Measurements from ENCODE around the gene DHRS13. TPM values are rescaled to one million over a fixed set of nuclear protein-coding genes. Genes with fewer than 3 reads are reported as not detected.
A peak's percentile ranks its signal among the peaks of the same experiment; 100 is the strongest.

DHRS13 gene
- total RNA-seq, 1 experiment from 2014 or later = 28.5 TPM

GRCh38 chr17:28867276-28867675, 35.6 kb downstream of the DHRS13 start (continued):
- TF ChIP-seq HMGXB4 (CRISPR knock-in tag; IDR thresholded peaks at IDR 0.05) (no peak), ZNF281 (CRISPR knock-in tag; IDR thresholded peaks at IDR 0.05) (no peak), ATF1 (CRISPR knock-in tag; IDR thresholded peaks at IDR 0.05) (no peak), NR1H2 (CRISPR knock-in tag; IDR thresholded peaks at IDR 0.05) (no peak), E2F4 (CRISPR knock-in tag; IDR thresholded peaks at IDR 0.05; ENCODE audit: borderline replicate concordance, low read depth) (no peak), ZNF263 (CRISPR knock-in tag; IDR thresholded peaks at IDR 0.05; ENCODE audit: low read depth) (no peak), ZMAT4 (CRISPR knock-in tag; IDR thresholded peaks at IDR 0.05) (no peak), JUN (CRISPR knock-in tag; IDR thresholded peaks at IDR 0.05) (no peak)

- Mint-ChIP-seq H3K9me3 (no peaks in the 10 kb centered on the region), H3K4me3 (no peak overlapping the region), H3K27ac (peak overlapping the region; percentile 13; the same call in 1 of the 2 replicates), H3K27me3 (ENCODE audit: low read depth) (peaks cover 5% of the 10 kb centered on the region; the same call in 1 of the 2 replicates), H3K4me1 (peaks cover 17% of the 10 kb centered on the region), H3K36me3 (no peaks in the 10 kb centered on the region)
- TF ChIP-seq FOXP1 (CRISPR knock-in tag; IDR thresholded peaks at IDR 0.05; ENCODE audit: borderline replicate concordance) (no peak), IRF1 (CRISPR knock-in tag; IDR thresholded peaks at IDR 0.05) (no peak), HMGA2 (CRISPR knock-in tag; IDR thresholded peaks at IDR 0.05) (no peak), AFF4 (CRISPR knock-in tag; IDR thresholded peaks at IDR 0.05; ENCODE audit: borderline replicate concordance) (no peak), ZNF281 (CRISPR knock-in tag; IDR thresholded peaks at IDR 0.05) (no peak), ZNF121 (CRISPR knock-in tag; IDR thresholded peaks at IDR 0.05) (no peak), NR1H2 (CRISPR knock-in tag; IDR thresholded peaks at IDR 0.05) (no peak), NFATC4 (CRISPR knock-in tag; IDR thresholded peaks at IDR 0.05) (no peak), MXD4 (CRISPR knock-in tag; IDR thresholded peaks at IDR 0.05; ENCODE audit: borderline replicate concordance) (no peak), GRHL2 (CRISPR knock-in tag; IDR thresholded peaks at IDR 0.05; ENCODE audit: insufficient replicate concordance, severe bottlenecking) (no peak), PRRX2 (CRISPR knock-in tag; IDR thresholded peaks at IDR 0.05) (no peak)
- ATAC-seq (no peak), DNase-seq (ENCODE audit: low spot score) (no peak)
- ChIA-PET CTCF (interaction anchor here (0.8 to 7.0 kb wide), 3 partner anchors 13 to 139 kb away, joined by 3 to 41 read pairs (median 5); no protein-coding TSS in a partner anchor), POLR2A (interaction anchor here (0.7 kb wide), 1 partner anchor 313 kb away, joined by 3 read pairs; no protein-coding TSS in a partner anchor)
Observed at GRCh38 chr17:28865946-28866752, 36.7 kb downstream of the DHRS13 start.
